Muscle layer of duodenum (tissue), 2 donors: ENCODE measurements around the gene RPN2.

ENCODE experiments used
- H3K27ac ChIP-seq: one replicate; pipeline ENCODE4 v1.7.0; 2013; ENCODE audit warnings: mild to moderate bottlenecking, low read length
- H3K27me3 ChIP-seq: one replicate; pipeline ENCODE4 v1.7.0; 2013; ENCODE audit warnings: low read depth, mild to moderate bottlenecking, control low read depth, low read length
- H3K36me3 ChIP-seq, 2 donors: one replicate each; pipeline ENCODE4 v1.7.0; 2013; ENCODE audit warnings: low read length in 2 of 2, control low read depth in 1 of 2, mild to moderate bottlenecking in 1 of 2; ENCODE audit not compliant: insufficient read depth in 2 of 2, control insufficient read depth in 1 of 2
- H3K4me1 ChIP-seq, 2 donors: one replicate each; pipeline ENCODE4 v1.7.0; 2013; ENCODE audit warnings: low read length in 2 of 2, mild to moderate bottlenecking in 2 of 2, control low read depth in 1 of 2, moderate library complexity in 1 of 2; ENCODE audit not compliant: insufficient read depth in 2 of 2, control insufficient read depth in 1 of 2
- H3K4me3 ChIP-seq, 2 donors: one replicate each; pipeline ENCODE4 v1.7.0; 2013; ENCODE audit warnings: low read length in 2 of 2, low read depth in 1 of 2, mild to moderate bottlenecking in 1 of 2
- H3K9me3 ChIP-seq, 2 donors: one replicate each; pipeline ENCODE4 v1.7.0; 2013; ENCODE audit warnings: low read length in 2 of 2, control low read depth in 1 of 2, mild to moderate bottlenecking in 1 of 2; ENCODE audit not compliant: control insufficient read depth in 1 of 2
- donor health status: healthy.

RPN2 gene

DNA sequence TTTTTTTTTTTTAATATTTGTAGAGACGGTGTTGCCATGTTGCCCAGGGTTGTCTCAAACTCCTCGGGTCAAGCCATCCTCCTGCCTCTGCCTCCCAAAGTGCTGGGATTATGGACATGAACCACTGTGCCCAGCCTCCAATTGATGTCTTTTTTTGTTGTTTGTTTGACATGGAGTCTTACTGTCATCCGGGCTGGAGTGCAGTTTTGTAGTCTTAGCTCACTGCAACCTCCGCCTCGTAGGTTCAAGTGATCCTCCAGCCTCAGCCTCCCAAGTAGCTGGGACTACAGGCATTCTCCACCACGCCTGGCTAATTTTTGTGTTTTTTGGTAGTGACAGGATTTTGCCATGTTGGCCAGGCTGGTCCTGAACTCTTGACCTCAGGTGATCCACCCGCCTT, 9.7 kb downstream of the RPN2 start:
- H3K36me3 ChIP-seq, result peaks cover 28 to 35% of the 10 kb centered on the region in 2 donors
- peaks cover 9 to 39% of the 10 kb centered on the region in 2 donors for H3K4me1 ChIP-seq
- H3K27me3 ChIP-seq, result no peaks in the 10 kb centered on the region
- no peaks in the 10 kb centered on the region for H3K9me3 ChIP-seq
- no peak overlapping the region for H3K27ac ChIP-seq
- H3K4me3 ChIP-seq, result no peak overlapping the region

DNA sequence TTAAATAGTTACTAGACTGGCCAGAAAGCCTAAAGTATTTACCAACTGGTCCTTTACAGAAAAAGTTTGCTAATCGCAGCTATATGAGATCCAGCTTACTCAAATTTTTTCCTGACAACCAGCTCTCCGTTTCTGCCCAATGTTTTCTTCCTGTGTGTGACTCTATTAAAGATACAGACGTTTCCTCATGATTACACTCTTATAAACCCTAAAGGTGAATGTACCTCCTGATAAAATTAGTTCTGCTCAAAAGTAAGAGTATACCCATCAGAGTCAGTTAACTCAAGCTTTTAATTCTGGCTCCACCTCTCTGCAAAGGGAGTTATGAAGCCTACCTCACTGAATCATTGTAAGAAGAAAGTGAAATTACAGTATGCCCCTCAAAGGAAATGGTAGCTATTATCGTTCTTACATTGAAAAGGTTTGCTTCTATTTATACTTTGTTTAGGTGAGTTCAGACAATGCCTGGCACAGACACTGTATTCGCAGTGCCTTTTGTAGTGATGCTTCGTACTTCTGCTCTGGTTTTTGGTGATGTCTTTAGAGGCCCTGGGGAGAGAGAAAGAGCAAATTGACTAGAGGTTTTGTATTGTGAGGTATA, 10.4 kb downstream of the RPN2 start:
- H3K27me3 ChIP-seq, result no peaks in the 10 kb centered on the region
- no peak overlapping the region for H3K27ac ChIP-seq
- H3K4me1 ChIP-seq, result peaks cover 9 to 43% of the 10 kb centered on the region in 2 donors
- no peak overlapping the region for H3K4me3 ChIP-seq
- no peaks in the 10 kb centered on the region for H3K9me3 ChIP-seq
- H3K36me3 ChIP-seq, result peaks cover 22 to 27% of the 10 kb centered on the region in 2 donors

DNA sequence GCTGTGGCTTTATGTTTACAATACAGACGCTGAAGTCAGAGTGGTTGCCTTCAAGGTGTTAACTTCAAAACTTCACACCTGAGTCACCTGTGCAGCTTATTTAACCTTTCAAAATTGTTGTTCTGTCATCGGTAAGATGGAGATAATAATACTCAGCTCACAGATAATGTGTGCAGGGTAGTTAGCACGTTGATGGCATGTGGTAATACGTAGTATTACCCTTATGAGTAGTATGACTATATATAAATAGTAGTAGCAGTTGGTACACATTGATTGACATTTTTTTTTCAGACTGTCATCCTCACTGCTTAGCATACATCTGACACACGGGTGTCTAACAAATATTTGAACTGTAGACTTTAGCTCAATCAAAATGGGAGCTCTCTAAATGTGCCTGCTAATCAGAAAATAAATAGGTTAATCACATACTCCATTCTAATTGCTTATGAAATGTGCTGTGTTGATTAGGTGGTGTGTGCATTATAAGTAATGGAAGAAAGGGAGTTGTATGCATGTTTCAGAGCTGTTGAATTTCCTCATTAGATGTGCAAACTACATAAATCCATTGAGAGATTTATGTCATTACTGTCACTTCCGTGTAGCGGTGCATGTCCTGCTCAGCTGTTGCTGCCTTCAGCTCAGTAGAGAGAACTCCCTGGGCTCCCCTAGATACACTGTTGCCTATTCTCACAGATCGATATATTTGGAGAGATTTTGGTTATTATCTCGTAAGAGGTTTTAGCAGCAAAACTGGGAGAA, 11.4 kb downstream of the RPN2 start:
- Histone ChIP-seq H3K36me3 (peaks cover 12 to 20% of the 10 kb centered on the region in 2 donors), H3K4me3 (no peak overlapping the region), H3K27me3 (no peaks in the 10 kb centered on the region), H3K27ac (no peak overlapping the region), H3K4me1 (peaks cover 9 to 50% of the 10 kb centered on the region in 2 donors), H3K9me3 (no peaks in the 10 kb centered on the region)

DNA sequence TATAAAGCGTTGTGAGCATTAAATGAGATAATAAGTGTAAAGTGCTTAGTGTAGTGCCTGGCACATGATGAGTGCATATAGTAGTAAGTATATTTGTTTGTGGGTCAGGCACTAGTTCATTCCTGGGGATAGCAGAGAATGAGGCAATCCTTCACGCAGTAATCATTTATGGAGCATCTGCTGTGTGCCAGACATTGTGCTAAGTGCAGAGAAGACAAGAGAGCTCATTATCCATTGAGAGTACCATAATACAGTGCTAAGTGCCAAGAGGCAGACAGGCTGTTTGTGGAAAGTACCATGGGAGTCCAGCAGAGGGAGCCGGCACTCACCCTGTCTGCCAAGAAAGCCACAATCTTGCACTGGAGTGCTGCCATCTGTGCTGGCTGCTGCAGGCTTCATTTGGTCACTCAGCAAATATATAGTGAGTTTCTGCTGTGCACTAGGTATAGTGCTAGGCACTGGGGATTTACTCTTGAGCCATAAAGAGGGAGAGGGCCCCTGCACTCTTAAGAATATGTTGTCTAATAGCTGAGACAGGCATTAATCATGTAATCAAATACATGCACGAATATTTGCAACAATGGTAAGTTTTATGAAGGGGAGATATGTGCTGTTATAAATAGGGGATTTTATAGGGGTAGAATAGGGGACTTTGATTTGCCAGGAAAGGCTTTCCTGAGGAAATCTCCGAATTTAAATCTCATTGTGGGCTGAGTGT, 13.2 kb downstream of the RPN2 start:
- H3K4me1 ChIP-seq, result peaks cover 9 to 45% of the 10 kb centered on the region in 2 donors
- H3K36me3 ChIP-seq, result peaks cover 0 to 6% of the 10 kb centered on the region in 2 donors
- H3K9me3 ChIP-seq, result no peaks in the 10 kb centered on the region
- no peak overlapping the region for H3K4me3 ChIP-seq
- no peak overlapping the region for H3K27ac ChIP-seq
- H3K27me3 ChIP-seq, result no peaks in the 10 kb centered on the region

DNA sequence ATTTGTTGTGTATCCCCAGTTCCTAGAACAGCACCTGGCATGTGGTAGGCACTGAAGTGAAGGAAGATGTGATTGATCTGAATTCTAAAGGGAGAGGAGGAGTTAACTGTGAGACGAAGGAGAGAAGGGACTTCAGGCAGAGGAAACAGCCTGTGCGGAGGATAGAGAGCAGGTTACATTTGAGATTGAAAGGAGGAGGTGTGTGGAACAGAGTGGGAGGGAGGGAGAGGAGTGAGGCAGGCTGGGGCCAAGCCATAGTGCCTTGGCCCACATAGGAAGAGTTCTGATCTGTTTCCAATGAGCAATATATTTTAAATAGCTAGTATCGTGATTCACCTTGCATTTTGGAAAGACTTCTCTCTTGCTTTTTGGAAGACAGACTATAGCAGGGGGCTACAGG, 14.1 kb downstream of the RPN2 start:
- Histone ChIP-seq H3K4me3 (no peak overlapping the region), H3K4me1 (peaks cover 9 to 45% of the 10 kb centered on the region in 2 donors), H3K36me3 (peaks cover 6% of the 10 kb centered on the region in 2 donors), H3K9me3 (no peaks in the 10 kb centered on the region), H3K27me3 (no peaks in the 10 kb centered on the region), H3K27ac (no peak overlapping the region)

DNA sequence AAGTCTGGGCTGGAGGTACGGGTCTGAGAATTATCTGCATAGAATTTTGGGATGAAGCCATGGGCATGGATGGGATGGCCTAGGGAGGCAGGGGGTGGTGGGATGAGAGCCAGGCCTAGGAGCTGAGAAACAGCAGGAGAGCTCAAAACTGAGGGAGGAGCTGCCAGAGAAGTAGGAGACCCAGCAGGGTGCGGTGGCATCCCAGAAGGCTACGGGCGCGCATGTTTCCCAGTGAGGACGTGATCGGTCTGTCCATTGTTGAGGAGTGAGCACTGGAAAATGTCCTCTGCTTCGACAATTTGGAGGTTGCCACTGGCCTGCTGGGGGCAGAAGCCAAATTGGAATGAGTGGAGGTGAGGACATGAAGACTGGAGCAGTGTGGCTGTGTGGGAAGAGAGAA, 14.7 kb downstream of the RPN2 start:
- Histone ChIP-seq H3K9me3 (no peaks in the 10 kb centered on the region), H3K27me3 (no peaks in the 10 kb centered on the region), H3K4me3 (no peak overlapping the region), H3K27ac (no peak overlapping the region), H3K36me3 (peaks cover 6 to 8% of the 10 kb centered on the region in 2 donors), H3K4me1 (peaks cover 9 to 45% of the 10 kb centered on the region in 2 donors)

DNA sequence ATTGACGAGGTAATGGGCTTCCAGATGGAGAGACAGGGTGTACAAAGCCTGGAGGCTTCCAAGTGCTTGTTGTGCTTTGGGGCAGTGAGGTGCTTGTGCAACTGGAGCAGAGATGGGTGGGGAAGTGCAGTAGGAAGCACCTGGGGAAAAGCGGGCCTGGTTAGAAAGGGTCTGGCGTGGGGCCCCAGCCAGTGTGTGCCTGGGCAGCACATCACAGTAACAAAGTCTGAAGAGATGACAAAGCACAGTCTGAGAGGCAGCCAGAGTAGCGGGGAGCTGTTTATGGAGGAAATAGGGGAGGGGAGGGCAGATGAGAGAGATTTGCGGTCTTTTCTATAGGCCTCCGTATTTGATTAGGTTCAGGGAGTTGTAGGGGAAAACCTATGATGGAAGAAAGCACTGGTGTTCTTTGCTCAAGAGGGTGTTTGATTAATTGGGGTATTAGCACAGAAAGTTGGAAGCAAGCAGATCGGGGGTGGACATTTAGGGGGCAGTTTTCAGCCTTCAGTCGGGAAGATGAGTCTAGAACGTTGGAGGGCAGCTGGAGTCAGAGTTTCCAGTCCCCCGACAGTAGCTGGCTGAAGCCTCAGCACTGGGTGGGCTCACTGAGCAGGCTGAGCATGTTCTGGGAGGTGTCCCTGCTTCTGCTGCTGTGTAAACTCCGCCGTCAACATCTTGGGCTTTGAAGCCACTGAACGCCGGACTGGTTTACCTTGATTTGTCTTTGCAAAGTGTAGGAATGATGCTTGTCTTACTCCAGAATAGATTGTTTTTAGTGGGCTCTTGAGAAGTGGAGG, 15.7 kb downstream of the RPN2 start:
- peaks cover 9 to 39% of the 10 kb centered on the region in 2 donors for H3K4me1 ChIP-seq
- peaks cover 13 to 16% of the 10 kb centered on the region in 2 donors for H3K36me3 ChIP-seq
- no peaks in the 10 kb centered on the region for H3K27me3 ChIP-seq
- H3K4me3 ChIP-seq, result no peak overlapping the region
- H3K27ac ChIP-seq, result no peak overlapping the region
- no peaks in the 10 kb centered on the region for H3K9me3 ChIP-seq

DNA sequence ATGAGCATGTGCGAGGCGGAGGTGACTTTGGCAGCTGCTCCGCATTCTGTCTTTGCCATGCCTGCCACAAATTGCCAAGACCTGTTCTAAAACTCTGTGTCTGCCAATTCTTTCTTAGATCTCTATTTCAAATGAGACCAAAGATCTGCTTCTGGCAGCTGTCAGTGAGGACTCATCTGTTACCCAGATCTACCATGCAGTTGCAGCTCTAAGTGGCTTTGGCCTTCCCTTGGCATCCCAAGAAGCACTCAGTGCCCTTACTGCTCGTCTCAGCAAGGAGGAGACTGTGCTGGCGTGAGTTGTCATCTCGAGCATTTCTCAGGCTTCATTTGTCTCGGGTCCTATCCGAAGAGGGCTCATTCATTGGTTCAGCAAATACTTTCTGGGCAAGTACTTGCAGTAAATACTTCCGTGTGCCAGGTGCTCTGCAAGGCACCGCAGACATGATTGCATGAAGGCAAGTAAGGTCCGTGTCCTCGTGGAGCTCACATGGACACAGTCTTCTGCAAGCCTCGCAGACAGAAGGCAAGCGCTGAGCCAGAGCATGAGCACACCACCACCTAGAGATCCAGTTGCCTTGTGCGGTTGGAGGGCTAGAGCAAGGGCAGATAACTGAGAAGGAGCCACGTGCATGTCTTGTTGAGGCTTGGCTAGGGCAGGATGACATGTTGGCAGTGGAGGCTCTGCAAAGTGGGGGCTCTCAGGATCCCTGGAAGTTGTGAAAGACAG, 20.0 kb downstream of the RPN2 start:
- peaks cover 28 to 42% of the 10 kb centered on the region in 2 donors for H3K36me3 ChIP-seq
- no peaks in the 10 kb centered on the region for H3K27me3 ChIP-seq

DNA sequence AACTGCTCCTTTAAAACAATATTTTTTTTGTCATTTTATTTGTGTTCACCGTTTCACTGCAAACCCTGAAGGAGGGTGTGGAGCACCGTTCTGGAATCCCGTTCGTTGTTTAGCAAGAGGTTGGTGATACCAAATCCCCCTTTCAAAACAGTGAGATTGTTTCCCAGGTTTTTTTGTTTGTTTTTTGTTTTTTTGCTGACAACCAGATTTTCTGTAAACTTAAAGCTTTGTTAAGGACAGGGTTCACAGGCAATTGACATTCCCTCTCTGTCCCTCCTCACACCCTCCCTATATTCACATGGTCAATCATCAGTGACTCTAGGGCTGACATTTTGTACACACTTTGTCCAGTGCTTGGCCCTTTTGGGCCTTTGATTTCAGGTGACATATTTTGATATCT, 21.2 kb downstream of the RPN2 start:
- H3K27ac ChIP-seq, result no peak overlapping the region
- peaks cover 41 to 55% of the 10 kb centered on the region in 2 donors for H3K36me3 ChIP-seq
- H3K4me1 ChIP-seq, result peaks cover 0 to 4% of the 10 kb centered on the region in 2 donors
- no peak overlapping the region for H3K4me3 ChIP-seq
- no peaks in the 10 kb centered on the region for H3K27me3 ChIP-seq
- no peaks in the 10 kb centered on the region for H3K9me3 ChIP-seq

More for the DNA sequence above, 20.0 kb downstream of the RPN2 start:
- Histone ChIP-seq H3K9me3 (no peaks in the 10 kb centered on the region), H3K4me3 (no peak overlapping the region), H3K27ac (no peak overlapping the region), H3K4me1 (peaks cover 0 to 13% of the 10 kb centered on the region in 2 donors)

DNA sequence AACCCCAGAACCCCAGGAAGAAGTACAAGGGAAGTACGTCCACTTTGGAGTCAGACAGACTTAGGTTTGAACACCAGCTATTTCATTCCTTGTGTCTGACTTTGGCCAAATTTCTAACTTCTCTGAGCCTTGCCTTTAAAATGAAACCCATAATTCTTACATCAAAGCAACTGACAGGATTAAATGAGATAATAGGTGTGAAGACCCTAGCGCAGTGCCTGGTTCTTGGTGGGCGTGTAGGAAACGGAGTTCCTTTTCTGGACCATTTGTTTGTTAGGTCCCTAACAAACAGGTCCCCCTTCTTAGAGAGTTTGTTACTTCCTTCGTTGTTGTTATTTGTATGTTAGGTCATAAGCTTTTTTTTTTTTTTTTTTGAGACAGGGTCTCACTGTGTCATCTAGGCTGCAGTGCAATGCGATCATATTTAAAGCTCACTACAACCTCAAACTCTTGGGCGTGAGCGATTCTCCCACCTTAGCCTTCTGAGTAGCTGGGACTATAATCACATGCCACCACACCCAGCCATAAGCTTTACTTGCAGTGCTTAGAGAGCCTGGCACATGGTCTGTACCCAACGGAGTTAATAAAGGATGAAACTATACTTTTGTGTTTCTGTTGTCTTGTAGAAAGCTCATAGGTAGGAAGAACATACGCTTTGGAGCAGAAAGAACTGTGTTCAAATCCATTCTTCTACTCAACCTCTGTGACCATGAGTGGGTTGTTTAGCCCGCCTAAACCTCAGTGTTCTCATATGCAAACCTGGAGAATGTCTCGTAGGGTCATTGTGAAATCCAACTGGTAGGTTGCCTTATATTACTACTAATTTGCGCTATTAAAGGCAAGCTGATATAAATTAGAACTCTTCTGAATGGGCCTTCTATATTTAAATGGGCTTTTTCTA, 22.0 kb downstream of the RPN2 start:
- peaks cover 48 to 60% of the 10 kb centered on the region in 2 donors for H3K36me3 ChIP-seq

More for the DNA sequence above, 22.0 kb downstream of the RPN2 start:
- Histone ChIP-seq H3K4me3 (no peak overlapping the region), H3K9me3 (no peaks in the 10 kb centered on the region), H3K27me3 (no peaks in the 10 kb centered on the region), H3K4me1 (peaks cover 0 to 4% of the 10 kb centered on the region in 2 donors), H3K27ac (peak overlapping the region; percentile 24)
